HG02571 (cell line): Measurements from ENCODE around the gene HABP4.
A peak's percentile ranks its signal among the peaks of the same experiment; 100 is the strongest.

Experiments
- ATAC-seq: cut with Tn5 transposase; IDR thresholded peaks from one replicate; pipeline ENCODE4 v1.9.1; 2021; ENCODE audit warnings: mild to moderate bottlenecking, moderate library complexity; ENCODE audit not compliant: unreplicated experiment

HABP4 gene

DNA sequence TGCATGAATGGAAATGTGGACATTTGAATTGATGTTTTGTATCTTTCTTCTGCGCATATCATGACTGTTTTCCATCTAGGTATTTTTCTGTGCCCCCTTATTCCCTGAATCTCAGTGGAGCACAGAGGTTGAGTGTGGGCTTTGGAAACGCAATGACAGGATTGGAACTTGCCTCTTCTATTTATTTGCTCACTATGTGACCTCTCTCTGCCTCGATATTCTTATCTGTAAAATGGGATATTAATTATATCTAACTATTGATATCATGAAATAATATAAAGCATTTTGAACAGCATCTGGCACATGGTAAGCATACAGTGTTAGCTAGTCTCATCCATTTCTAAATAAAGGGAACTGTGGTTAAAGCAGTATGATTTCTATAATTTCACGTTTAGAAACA lies 26.0 kb downstream of the HABP4 start:
- no peak for ATAC-seq

DNA sequence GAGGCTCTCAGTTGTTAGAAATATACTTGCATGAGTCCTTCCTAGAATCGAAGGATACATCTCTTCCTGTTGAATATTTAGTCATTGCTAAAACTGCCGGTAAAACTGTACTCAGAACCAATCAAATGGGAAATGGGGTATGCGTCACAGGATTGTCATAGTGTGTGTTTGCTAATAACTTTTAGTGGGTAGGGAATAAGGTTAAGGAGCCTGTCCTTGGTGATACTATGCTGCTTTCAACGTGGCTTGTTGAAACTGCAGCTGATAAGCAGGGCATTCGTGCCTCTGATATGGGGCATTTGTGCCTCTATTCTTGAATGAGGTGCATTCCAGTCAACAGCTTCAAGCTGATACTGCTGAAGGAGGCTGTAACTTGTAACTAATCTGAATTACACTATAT lies 26.6 kb downstream of the HABP4 start:
- ATAC-seq, result no peak

DNA sequence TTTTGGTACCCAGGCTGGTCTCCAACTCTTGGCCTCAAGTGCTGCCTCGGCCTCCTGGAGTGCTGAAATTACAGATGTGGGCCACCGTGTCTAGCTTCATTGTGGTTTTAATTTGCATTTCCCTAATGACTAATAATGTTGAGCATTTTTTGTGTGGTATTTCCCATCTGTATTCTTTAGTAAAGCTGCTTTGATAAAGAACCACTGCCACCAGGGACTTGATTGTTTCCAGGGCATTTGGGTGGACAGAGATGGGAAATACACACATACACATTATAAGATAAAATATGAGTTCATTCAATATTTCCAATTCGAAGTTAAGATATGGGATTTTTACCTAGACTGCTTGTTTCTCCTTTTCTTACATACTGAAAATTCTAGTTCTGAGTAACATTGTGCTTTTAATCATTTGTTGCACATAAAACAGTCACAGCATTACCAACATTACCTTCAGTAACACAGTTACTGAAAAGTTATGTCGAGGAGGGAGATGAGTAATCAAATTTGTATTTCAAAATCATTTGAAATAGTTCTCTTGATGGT lies 28.9 kb downstream of the HABP4 start:
- ATAC-seq, result peak; percentile 76

- ATAC-seq, result no peak
These were observed 30.8 kb downstream of the HABP4 start for GRCh38 chr9:96480736-96481135.

DNA sequence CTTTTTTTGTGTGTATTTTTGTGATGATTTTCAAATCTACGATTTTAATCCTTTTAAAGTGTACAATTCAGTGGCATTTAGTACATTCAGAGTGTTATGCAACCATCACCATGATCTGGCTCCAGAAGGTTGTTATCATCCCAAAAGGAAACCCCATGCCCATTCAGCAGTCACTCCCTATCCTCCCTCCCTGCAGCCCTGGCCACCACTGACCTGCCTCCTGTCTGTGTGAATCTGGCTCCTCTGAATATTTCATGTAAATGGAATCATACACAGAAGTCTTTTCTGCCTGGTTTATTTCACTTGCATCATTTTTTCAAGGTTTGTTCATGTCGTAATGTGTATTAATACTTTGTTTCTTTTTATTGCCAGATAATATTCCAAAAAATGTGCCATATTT lies 32.5 kb downstream of the HABP4 start:
- ATAC-seq, result no peak

- no peak for ATAC-seq
These were observed 33.2 kb downstream of the HABP4 start for GRCh38 chr9:96483197-96483596.

- ATAC-seq, result no peak
These were observed 33.9 kb downstream of the HABP4 start for GRCh38 chr9:96483733-96484390.

- peak; percentile 89 for ATAC-seq
These were observed 34.6 kb downstream of the HABP4 start for GRCh38 chr9:96484521-96484931.

- ATAC-seq, result no peak
These were observed 35.3 kb downstream of the HABP4 start for GRCh38 chr9:96485280-96485679.

GRCh38 chr9:96486386-96487028 lies 36.5 kb downstream of the HABP4 start:
- no peak for ATAC-seq

DNA sequence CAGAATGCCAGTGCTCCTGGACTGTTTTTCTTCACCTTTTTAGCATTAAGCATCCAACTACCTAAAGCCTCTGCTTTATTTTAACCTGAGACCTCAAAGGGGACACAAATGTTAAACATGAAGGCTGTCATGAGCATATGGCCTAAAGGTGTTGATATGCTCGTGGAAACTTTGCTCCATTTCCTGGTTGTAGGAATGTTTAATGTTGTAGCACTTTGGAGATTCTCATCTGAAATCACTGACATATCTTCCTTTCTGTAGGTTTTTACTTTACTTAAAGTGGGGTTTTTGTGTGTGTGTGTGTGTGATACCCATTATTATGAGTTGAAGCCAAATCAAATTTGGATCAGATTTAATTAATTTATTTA lies 37.0 kb downstream of the HABP4 start:
- no peak for ATAC-seq

- no peak for ATAC-seq
These were observed 38.0 kb downstream of the HABP4 start for GRCh38 chr9:96487949-96488348.

GRCh38 chr9:96489482-96489979 lies 39.6 kb downstream of the HABP4 start:
- no peak for ATAC-seq

DNA sequence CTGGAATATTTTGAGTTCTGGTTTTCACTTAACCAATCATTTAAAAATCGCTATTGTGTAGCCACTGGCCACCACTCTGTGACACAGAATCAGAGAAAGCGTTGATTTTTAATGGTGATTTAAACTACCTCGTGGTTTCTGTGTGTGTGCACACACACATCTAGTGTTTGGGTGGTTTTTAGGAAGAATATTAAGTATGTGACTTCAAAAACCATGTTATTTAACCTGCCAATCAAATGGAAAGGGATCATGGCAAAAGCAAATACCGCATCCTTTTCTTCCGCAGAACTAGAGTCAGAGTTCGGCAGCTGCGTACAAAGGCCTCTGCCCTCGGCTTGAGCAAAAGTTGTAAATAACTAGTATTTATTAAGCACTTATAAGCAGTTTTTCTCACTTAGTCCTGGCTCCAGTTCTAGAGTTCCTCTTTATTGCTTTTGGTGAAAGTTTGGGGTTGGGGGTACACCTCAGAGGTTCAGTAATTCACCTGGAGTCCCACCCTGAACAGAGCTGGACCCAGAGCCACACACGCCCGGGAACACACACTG lies 40.6 kb downstream of the HABP4 start:
- no peak for ATAC-seq

DNA sequence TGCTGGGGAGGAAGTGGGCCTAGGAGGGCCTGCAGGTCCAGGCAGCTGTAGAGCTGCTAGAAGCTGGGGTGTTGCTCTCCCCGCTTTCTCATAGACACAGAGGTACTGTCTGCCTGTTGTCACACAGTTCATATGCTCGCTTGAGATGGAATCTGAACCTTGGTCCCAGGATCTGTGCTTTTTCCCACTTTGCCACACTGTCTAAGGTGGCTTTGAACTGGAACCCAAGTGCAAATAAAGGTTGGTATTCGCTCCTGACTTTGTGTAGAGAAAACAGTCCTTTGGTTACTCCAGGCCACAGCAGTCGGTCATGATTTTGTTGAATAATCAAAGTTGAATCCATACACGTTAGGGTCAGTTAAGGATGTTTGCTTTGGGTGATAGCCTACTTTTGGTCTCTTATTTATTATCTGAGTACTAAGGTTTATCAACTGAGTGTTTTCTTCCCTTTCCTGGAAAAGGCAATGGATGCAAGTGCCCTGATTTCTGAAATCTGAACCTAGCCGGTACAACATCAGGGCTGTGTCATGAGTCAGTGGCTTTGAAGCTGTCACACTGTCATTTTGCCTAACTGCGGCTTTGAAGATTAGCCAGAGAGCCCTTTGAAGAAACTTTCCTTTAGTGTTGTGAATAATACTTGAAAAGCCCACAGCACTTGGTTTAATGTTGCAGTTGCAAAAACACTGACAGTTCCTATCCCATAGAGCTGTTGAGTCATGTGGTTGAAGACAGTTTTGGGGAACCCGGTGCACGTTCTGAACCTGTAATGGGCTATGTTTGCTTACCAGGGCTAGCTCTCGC lies 41.3 kb downstream of the HABP4 start:
- ATAC-seq, result no peak

DNA sequence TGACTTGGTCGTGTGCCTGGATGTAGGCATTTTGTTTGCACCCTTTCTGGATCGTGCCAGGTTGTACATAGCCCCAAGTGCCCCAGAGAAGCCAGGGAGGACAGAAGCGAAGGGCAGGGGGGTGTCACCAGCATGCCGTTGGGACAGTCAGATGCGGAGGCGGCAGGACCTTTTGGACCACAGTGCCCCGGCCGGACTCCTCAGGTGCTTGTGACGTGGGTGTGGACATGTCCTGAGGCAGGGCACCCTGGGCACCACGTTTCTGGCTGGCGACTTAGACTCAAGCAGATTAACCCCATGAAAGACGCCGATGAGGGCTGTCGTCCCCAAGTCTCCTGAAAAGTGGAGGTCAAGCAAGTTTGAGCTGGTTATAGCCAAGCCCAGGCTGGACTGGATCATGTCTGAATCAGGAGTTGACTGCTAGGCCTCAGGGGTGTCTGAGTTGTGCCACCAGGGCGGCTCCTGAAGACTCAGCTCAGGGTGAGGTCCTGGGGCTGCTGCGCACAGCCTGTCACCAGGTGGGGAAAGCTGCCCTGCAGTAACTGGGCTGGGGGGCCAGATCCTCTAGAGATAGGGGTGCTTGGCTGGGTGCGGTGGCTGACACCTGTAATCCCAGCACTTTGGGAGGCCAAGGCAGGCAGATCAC lies 42.0 kb downstream of the HABP4 start:
- no peak for ATAC-seq

GRCh38 chr9:96492993-96493531 lies 43.1 kb downstream of the HABP4 start:
- ATAC-seq, result no peak

DNA sequence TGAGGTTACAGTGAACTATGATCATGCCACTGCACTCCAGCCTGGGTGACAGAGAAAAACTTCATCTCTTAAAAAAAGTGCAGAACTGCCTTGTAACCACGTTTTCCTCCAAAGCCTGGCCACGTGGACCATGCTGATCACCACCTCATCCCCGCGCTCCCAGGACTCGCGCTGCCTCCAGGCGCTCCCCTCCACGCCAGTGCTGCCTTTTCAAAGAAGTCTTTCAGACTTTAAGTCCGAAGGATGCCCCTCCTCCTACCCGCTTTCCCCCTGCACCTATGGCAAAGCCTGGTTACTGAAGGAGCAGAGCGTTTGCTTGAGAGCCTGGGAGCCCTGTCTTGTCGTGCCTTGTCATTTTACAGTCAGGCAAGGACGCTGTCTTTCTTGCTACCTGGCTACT lies 43.8 kb downstream of the HABP4 start:
- ATAC-seq, result no peak

DNA sequence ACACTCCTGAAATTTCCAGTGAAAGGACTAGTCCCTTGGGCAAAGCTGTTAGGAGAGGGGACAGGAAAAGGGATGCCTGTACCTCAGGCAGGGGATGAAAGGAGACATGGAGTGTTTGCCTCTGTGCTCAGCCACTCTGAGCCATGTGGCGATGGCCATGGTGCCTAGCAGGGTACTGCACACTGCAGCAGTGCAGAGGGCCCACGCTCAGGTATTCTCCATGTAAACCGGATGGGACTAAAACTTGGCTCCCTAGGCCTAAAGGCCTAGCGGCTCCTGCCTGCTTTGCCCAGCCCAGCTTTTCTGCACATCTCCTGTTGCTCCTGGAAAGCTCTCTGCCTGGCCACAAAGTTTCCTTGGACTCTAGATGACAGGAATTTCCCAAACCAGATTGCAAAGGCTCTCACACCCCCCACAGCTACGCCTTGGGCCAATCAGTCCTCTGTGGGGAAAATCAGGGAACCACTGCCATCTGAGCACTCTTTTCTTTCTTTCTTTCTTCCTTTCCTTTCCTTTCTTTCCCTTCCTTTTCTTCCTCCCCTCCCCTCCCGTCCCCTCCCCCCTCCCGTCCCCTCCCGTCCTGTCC lies 44.3 kb downstream of the HABP4 start:
- no peak for ATAC-seq

DNA sequence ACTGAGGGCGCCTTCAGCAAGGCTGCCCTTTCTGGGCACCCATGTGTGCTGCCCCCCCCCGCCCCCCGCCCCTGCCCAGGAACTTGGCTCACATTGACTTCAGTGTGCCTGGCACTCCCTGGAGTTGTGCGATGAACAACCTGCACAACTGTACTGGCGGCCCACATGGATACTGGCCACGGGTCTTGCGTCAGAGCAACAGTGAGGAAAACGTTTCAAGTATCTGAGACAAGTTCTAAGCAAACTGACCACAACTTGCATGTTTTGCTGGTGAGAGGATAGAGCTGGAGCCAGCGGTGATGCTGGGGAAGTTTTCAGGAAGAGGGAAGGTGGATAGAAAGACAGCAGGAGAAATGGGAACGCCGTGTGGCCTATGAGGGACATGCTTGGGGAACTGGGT lies 45.4 kb downstream of the HABP4 start:
- ATAC-seq, result no peak
